NCI-H1105 treated with DMSO at 0.1 percent for 48 hours (cell line): ENCODE data around the gene NAGA.

Experiments
- DNase-seq: peaks from one replicate; lab custom pipeline; 2025; lab: John Stamatoyannopoulos, UW

NAGA gene

DNA sequence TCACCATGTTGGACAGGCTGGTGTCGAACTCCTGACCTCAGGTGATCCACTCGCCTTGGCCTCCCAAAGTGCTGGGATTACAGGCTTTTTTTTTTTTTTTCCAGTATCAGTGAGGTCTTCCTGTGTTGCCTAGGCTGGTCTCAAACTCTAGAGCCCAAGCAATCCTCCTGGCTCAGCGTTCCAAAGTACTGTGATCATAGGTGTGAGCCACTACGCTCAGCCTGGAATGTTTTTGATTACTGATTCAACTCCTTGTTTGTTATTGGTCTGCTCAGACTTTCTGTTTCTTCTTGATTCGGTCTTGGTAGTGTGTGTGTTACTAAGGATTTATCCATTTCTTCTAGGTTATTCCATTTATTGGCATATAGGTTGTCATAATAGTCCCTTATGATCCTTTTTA, 31.3 kb downstream of the NAGA start:
- no peak for DNase-seq

DNA sequence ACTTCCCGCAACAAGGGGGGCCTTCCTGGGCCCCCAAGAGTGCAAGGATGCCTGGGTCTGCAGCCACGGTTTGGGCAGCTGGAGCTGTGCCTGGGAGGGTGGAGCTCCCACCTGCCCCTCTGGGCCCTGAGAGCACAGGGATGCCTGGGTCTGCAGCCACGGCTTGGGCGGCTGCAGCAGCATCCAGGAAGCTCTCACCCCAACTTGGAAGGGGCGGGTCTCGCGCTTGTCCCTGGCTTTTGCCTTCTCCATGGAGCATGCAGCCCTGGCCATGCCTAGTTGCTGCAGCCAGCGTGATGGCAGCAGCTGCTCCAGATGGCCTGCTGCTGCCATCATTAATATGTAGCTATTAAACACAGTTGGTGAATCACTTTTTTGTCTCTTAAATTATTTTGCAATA, 35.4 kb downstream of the NAGA start:
- DNase-seq: no peak

DNA sequence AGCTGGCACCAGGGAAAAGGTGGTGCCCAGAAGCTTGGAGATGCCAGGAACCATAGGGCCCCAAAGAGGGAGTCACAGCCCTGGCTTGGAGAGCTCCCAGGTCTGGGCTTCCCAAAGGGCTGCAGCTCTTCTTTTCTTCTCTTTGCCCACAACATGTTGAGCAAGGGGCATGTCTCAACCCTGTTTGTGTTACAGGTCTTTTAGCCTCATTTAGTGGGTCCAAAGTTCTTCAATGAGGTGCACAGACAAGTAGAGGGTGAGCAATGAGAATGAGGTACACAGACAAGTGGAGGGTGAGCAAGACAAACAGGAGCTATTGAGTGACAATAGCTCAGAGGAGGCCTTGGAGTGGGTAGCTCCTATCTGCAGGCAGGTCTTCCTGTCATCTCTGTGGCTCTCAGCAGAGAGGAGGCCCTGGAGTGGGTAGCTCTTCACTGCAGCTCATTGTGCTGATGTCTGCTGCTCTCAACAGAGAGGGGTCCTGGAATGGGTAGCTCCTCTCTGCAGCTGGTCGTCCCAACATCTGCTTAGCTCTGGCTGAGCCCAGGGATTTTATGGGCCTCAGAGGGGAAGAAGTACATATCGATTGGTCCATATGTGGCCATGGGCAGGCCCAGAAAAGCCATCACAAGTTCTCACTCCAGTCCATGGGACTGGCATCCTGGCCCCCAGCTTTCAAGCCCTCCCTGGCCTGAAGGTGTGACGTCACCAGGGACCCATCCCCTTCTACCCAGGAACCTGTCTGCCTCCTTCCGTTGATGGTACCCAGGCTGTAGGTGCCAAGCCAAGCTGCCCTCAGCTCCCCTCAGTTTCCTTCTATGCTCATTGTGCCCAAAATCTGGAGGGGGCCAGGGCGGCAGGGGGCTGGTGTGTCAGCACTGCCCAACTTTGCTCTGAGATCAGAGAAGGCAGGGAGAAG, 37.1 kb downstream of the NAGA start:
- DNase-seq: no peak

DNA sequence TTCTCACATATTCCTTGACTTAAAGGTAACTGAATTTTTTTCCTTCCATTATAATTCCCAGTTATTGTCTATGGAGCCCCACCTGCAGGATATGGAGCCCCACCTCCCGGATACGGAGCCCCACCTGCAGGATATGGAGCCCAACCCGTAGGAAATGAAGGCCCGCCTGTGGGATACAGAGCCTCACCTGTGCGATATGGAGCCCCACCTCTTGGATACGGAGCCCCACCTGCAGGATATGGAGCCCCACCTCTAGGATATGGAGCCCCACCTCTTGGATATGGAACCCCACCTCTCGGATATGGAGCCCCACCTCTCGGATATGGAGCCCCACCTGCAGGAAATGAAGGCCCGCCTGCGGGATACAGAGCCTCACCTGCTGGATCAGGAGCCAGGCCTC, 43.9 kb downstream of the NAGA start:
- DNase-seq: no peak

DNA sequence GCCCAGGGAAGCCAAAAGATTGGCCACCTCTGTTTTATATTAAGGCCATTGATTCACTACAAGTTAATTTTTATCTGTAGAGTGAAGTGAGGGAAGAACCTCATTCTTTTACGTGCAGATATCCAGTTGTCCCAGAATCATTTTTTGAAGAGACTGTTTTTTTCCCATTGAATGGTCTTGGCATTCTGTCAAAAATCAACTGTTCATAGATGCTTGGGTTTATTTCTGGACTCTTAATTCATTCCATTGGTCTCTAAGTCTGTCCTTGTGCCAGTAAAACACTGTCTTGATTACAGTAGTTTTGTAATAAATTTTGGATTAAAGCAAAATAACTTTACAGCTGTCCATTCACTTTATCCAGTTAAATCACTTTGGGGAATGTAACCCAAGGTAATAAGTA, 45.2 kb downstream of the NAGA start:
- no peak for DNase-seq

DNA sequence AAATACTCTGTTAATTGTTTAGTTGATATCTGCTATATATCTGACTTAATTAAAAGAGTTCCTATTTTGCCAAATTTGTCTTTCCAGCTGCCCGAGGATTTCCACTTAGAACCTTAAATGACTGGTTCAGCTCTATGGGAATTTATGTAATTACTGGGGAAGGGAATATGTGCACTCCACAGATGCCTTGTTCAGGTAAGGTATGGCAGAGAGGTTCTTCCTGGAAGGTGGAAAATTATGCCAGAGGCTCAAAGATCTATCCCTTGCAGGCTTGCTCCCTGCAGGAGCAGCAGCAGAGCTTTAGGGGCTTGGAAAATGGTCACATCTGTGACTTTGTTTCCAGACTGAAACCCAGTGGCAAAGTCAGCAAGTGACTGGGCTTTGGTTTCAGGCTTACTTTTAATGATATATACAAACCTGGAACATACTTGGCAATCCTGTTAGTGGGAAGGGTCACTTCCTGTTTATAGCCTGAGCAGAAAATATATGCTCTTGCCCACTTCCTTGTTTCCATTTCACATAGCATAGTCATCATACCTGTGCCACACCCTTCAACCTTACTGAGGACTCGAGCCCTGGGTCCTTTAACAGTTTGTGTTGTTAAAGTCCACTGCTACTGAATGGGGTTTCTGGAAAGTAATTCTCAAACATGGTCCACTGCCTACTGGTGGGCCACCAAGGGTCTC, 48.3 kb downstream of the NAGA start:
- DNase-seq: no peak

DNA sequence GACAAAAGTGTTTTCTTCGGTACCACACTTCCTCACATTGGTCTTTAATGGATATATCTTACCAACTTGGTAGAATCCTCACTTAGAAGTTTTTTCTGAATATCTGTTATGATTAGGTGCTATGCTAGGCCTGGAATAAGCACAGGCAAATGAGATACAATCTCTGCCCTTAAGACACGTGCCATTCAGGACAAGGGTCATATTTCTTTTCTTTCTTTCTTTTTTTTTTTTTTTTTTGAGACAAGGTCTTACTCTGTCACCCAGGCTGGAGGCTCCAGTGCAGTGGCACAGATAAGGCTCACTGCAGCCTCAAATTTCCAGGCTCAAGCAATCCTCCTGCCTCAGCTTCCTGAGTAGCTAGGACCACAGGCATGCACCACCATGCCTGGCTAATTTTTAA, 49.0 kb downstream of the NAGA start:
- no peak for DNase-seq

DNA sequence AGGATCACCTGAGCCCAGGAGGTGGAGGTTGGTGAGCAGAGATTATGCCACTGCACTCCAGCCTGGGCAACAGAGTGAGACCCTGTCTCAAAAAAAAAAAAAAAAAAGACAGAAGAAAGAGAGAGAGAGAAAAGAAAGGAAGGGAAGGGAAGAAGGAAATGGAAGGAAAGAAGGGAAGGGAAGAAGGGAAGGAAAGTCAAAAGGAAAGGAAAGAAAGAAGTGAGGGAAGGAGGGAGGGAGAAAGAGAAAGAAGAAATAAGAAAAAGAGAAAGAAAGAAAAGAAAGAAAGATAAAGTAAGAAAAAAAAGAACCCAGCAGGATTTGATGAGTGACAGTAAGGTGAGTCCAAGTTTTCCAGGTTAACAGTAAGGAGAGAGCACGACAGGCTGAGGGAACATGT, 52.4 kb downstream of the NAGA start:
- no peak for DNase-seq

DNA sequence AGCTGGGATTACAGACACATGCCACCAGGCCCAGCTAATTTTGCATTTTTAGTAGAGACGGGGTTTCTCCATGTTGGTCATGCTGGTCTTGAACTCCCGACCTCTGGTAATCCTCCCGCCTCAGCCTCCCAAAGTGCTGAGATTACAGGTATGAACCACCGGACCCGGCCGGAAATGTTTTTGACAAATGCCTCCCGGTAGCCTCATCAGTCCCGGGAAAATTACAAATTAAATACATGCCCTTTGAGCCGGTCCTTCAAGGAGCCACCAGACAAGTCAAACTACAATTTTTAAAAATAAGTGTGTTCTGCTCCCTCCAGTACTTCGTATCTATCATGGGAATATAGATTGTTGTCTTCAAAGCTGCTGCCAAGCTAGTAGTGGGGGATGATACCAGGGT, 54.5 kb downstream of the NAGA start:
- no peak for DNase-seq

DNA sequence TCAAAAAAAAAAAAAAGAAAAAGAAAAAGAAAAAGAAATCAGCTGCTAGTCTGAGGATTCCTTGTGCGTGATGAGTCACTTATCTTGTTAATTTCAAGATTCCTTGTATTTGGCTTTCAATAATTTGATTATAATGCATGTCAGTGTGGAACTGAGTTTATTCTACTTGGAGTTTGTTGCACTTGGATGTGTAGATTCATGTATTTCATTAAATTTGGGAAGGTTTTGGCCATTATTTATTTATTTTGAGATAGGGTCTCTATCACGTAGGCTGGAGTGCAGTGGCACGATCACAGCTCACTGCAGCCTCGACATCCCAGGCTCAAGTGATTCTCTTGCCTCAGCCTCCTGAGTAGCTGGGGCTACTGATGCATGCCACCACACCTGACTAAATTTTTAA, 57.2 kb downstream of the NAGA start:
- DNase-seq: no peak

DNA sequence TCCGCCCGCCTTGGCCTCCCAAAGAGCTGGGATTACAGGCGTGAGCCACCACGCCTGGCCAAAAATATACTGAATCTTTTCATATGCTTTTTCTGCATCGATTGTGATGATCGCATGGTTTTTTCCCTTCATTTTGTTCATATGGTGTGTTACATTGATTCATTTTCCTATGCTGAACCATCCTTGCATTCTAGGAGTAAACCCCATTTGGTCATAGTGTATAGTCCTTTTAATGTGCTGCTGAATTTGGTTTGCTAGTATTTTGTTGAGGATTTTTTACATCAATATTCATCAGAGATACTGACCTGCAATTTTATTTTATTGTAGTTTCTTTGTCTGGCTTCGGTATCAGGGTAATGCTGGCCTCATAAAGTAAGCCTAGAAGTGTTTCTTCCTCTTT, 59.8 kb downstream of the NAGA start:
- DNase-seq: no peak
